LNCaP clone FGC (cell line): ENCODE results near the gene ARHGEF4.

Source experiments
- DNase-seq: peaks from one replicate; pipeline ENCODE4 v3.0.0-alpha.2; 2011; ENCODE audit warnings: low read depth
- H3K4me3 ChIP-seq: 2 replicates; pipeline ENCODE4 v1.5.1; 2011; ENCODE audit warnings: mild to moderate bottlenecking, low read depth, low read length, control low read depth
- TF ChIP-seq, protein P1 (sequence below): IDR thresholded peaks from 2 replicates; pipeline ENCODE4 v1.5.1; 2012; ENCODE audit warnings: mild to moderate bottlenecking; ENCODE audit not compliant: control insufficient read depth, insufficient read depth; ENCODE audit errors: extremely low read depth

ARHGEF4 gene, protein sequence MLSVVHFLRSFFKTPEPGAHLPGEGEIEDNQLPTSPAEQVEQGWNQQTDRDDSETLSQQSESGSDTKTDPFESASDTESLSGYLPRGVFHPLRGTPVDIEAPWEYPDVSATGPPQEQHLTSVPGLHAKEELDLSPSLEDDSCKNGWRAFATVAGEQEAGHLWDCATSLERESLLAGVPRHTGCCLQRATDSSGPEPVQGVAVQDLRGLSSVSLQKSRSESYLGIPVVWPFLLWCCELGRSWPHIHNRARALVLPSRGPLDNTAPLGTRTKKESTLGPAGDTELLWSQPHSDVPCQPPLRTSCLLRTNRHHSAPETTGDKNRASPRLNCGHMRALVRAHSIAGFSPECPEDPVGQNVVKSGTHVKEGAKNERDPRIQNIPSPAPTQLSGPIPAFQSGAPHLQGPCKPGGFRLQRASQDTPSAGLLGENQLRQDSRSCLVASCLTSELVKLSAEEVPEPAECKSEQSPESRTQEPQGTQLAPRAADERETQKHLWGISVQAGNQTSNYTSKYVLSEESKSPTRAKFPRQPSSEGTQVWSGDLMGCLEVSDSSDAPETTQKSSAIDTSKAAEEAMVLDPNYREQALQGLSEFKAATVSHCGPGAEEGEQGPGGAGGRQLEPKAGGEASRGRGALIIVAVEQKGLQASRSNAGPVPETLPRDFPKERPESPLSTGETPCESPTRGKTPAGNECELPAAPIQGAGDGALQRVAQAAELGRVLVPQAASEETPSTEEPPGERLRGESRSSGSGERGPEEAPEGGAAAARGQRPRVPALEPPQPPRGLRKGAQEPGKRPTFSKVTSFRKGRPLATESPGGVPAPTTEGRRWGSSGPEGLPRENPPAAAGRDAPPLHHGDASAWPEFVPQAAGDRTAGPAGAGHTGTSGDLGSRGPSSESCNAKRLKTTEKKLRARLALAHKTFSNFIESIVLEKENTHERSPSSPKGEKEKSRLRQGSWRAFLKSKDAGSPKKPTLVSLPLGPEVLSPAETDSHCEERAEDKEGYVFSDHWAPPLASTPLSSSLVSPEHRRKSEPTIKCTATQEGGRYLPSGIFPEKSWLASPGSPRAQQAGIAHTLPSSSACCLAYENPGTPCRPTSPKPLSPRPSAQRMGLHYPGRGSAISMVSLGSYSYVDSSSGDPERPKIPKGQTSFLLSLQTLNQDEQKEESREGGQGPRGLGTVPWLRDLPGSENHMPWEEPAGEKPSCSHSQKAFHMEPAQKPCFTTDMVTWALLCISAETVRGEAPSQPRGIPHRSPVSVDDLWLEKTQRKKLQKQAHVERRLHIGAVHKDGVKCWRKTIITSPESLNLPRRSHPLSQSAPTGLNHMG (N-terminal part only)

DNA sequence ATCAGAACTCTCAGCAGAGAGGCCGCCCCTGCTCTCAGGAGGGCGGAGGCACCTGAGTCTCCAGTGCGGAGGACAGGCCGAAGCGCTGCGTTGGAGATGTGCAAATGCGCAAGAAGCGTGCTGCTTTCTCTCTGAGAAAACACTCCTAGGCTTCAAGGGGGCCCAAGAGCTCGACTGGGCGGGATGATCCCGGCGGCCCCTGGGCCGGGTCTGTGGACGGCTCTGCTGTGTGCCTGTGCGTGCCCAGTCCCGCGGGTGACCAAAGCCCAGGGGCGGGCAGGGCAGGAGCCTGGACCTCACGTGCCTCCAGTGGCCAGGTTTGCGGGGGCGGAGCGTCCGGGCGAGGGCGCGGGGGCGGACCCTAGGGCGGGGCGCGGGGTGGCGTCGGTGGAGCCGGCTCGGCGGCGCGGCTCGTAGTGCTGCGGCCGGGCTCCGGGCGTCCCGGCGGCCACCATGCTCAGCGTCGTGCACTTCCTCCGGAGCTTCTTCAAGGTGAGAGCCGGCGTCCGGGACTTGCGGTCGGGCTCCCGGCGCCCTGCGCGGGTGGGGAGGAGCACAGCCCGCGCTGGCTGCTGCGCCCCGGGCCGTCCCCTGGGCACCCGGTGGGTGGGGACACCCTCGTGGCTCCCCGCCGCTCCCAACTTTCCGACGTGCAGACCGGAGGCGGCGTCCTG, at the start of gene ARHGEF4:
Gene ARHGEF4 (plus strand): TSS at position 414 of the 674 bp plus-strand sequence. CDS start 40 bp downstream, at position 454.
- TF ChIP-seq, protein P1, sequence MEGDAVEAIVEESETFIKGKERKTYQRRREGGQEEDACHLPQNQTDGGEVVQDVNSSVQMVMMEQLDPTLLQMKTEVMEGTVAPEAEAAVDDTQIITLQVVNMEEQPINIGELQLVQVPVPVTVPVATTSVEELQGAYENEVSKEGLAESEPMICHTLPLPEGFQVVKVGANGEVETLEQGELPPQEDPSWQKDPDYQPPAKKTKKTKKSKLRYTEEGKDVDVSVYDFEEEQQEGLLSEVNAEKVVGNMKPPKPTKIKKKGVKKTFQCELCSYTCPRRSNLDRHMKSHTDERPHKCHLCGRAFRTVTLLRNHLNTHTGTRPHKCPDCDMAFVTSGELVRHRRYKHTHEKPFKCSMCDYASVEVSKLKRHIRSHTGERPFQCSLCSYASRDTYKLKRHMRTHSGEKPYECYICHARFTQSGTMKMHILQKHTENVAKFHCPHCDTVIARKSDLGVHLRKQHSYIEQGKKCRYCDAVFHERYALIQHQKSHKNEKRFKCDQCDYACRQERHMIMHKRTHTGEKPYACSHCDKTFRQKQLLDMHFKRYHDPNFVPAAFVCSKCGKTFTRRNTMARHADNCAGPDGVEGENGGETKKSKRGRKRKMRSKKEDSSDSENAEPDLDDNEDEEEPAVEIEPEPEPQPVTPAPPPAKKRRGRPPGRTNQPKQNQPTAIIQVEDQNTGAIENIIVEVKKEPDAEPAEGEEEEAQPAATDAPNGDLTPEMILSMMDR: no peak
- DNase-seq: peak; percentile 19
- peak within 1 kb of the TSS; percentile 63 for H3K4me3 ChIP-seq

DNA sequence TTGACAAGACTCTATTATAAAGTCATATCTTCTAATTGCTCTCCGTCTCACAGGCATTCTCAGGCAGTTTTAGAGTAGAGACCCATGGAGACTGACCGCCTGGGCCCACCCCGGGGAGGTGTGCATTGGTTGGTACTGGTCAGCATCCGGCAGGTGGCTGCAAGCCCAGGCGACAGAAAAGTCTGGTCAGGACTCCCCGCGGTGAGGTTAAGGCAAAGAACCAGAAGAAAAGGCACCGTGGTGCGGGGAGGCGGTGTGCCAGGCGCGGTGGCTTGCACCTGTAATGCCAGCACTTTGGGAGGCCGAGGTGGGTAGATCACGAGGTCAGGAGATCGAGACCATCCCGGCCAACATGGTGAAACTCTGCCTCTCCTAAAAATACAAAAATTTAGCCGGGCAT, 48.9 kb upstream of the ARHGEF4 start:
- no peak for DNase-seq

DNA sequence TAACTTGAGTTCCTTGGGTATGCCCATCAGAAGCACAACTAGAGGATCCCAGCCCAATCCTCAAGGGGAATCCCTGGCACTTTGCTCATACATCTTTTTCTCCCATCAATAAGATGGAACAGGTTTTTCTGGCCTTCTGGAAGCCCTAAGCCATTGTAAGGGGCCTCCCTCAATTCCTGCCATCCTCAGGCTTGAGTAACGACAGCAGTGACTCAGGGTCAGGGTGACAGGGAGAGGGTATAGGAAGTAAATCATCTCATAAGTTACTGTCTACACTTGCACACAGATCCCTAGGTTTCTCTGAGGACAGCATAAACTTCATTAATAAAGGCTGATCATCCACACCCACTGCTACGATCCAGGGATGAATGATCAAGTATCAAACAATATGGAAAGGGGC, 46.4 kb upstream of the ARHGEF4 start:
- TF ChIP-seq, protein P1: no peak
- no peak overlapping the region for H3K4me3 ChIP-seq
- DNase-seq: no peak

More for the DNA sequence above, 48.9 kb upstream of the ARHGEF4 start:
- H3K4me3 ChIP-seq: no peak overlapping the region
- TF ChIP-seq, protein P1: no peak

DNA sequence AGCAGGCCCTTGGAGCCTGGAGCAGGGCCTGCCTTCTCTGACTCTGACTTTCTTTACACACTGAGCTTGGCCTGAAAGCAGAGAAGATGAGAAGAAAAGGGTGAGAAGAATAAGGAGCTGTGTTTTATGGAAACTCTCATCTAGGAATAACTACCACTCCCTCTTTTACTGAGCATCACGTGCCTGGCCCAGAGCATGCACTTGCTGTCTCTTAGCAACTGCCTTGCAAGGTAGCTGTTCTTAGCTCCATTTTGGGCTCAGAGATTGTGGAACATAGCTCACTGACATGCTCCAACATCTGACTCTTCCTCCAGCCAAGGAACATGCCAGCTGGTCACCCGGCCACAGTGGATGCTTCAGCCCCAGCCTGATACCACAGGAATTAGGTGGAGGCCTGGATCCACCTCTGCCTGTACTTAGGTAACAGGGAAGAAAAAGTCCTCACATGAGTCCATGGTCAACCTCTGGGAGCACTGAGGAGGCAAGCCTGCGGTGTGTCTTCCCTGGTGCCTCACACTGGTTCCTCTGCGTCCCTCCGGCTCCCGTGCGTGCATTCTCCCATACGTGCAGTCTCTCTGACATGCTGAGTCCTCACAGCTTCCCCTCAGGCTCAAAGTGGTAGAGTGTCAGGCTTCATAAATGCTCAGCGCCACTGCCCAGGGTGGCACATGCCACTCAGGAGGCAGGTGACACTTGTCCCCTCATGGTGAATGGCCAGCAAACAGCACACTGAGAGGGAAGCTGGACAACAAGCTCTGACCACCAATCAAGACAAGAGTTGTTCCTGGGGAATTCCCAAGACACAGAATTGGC, 45.7 kb upstream of the ARHGEF4 start:
- no peak for DNase-seq
- TF ChIP-seq, protein P1: no peak
- no peak overlapping the region for H3K4me3 ChIP-seq

DNA sequence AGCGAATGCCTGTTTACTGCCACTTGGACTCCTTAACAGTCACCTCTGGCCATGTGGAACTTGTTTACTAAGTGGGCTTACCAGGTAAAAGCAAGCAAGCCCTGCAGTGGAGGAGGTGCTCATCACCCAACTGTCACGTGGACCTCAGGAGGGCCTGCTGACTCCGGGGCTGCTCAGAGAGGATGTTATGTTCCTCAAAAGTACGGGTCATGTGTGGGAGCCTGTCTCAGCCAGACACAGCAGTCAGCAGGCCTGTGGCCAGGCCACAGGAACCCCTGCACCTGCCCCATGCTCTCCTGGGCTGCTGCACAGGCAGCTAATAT, 45.1 kb upstream of the ARHGEF4 start:
- H3K4me3 ChIP-seq: no peak overlapping the region
- TF ChIP-seq, protein P1: no peak
- DNase-seq: no peak
